ENCODE data around the gene ARL8A. TPM values are rescaled to one million over a fixed set of nuclear protein-coding genes. Genes with fewer than 3 reads are reported as not detected.

The ARL8A gene
- polyA plus RNA-seq, 1 donor (not counting 4 experiments of a cell fraction or from before 2014, with no cell fraction given) = 58.6 TPM

GRCh38 chr1:202131956-202132821, 12.3 kb downstream of the ARL8A start:
- H2AFZ ChIP-seq (ENCODE audit: control insufficient read depth, low read length) = no peak overlapping the region
- TF ChIP-seq EZH2 (IDR thresholded peaks at IDR 0.05; ENCODE audit: low read length) = no peak
- TF ChIP-seq CTCF (optimal IDR thresholded peaks at IDR 0.05 in 1 of 3, IDR thresholded peaks at IDR 0.05 in 1 of 3, conservative IDR thresholded peaks at IDR 0.05 in 1 of 3; ENCODE audit: extremely low read depth in 1 of 3, insufficient read depth in 2 of 3, low read length in 3 of 3) = no peak
- FAIRE-seq = peak; percentile 32
- no peaks in the 10 kb centered on the region for H3K9me3 ChIP-seq (ENCODE audit: control insufficient read depth, low read depth, low read length)
- H3K4me1 ChIP-seq (ENCODE audit: control insufficient read depth, extremely low read depth, insufficient read depth, low read length) = peaks cover 16% of the 10 kb centered on the region
- H3K9me1 ChIP-seq (ENCODE audit: control insufficient read depth, extremely low read depth, insufficient read depth, low read length) = no peaks in the 10 kb centered on the region
- H3K27me3 ChIP-seq (ENCODE audit: control insufficient read depth, extremely low read depth, insufficient read depth, low read length) = no peaks in the 10 kb centered on the region
- H3K36me3 ChIP-seq (ENCODE audit: control insufficient read depth in 2 of 2, extremely low read depth in 1 of 2, insufficient read depth in 2 of 2, low read length in 2 of 2) = peaks cover 16 to 29% of the 10 kb centered on the region in 2 experiments
- peak overlapping the region; percentile 37 for H3K4me2 ChIP-seq (ENCODE audit: control insufficient read depth, extremely low read depth, insufficient read depth, low read depth, low read length)
- dilution Hi-C loops (cut with MboI; ENCODE audit: extremely low pct_ligation_motif_present, low sequenced_read_pairs) = no loop called here
- peaks cover 16% of the 10 kb centered on the region for H4K20me1 ChIP-seq (ENCODE audit: control insufficient read depth, extremely low read depth, insufficient read depth, low read length)
- peaks cover 3% of the 10 kb centered on the region for H3K79me2 ChIP-seq (ENCODE audit: control insufficient read depth, insufficient read depth, low read length)
- no peak for DNase-seq (ENCODE audit: low read depth, low spot score)
- H3K4me3 ChIP-seq (ENCODE audit: control insufficient read depth in 2 of 3, extremely low read depth in 1 of 3, insufficient read depth in 2 of 3, low read depth in 1 of 3, low read length in 3 of 3) = no peak overlapping the region
- H3K27ac ChIP-seq (ENCODE audit: control insufficient read depth, insufficient read depth, low read length) = peak overlapping the region; percentile 20
- H3K9ac ChIP-seq (ENCODE audit: control insufficient read depth, extremely low read depth, insufficient read depth, low read length) = peak overlapping the region; percentile 33

GRCh38 chr1:202130816-202131522, 13.6 kb downstream of the ARL8A start:
- no peak for TF ChIP-seq EZH2 (IDR thresholded peaks at IDR 0.05; ENCODE audit: low read length)
- no peak for TF ChIP-seq CTCF (optimal IDR thresholded peaks at IDR 0.05 in 1 of 3, IDR thresholded peaks at IDR 0.05 in 1 of 3, conservative IDR thresholded peaks at IDR 0.05 in 1 of 3; ENCODE audit: extremely low read depth in 1 of 3, insufficient read depth in 2 of 3, low read length in 3 of 3)
- no peaks in the 10 kb centered on the region for H3K9me3 ChIP-seq (ENCODE audit: control insufficient read depth, low read depth, low read length)
- H3K4me1 ChIP-seq (ENCODE audit: control insufficient read depth, extremely low read depth, insufficient read depth, low read length) = peaks cover 16% of the 10 kb centered on the region
- no peak overlapping the region for H3K4me3 ChIP-seq (ENCODE audit: control insufficient read depth in 2 of 3, extremely low read depth in 1 of 3, insufficient read depth in 2 of 3, low read depth in 1 of 3, low read length in 3 of 3)
- H2AFZ ChIP-seq (ENCODE audit: control insufficient read depth, low read length) = no peak overlapping the region
- H3K27me3 ChIP-seq (ENCODE audit: control insufficient read depth, extremely low read depth, insufficient read depth, low read length) = no peaks in the 10 kb centered on the region
- dilution Hi-C loops (cut with MboI; ENCODE audit: extremely low pct_ligation_motif_present, low sequenced_read_pairs) = no loop called here
- FAIRE-seq (no peak), DNase-seq (ENCODE audit: low read depth, low spot score) (no peak)
- peaks cover 14 to 29% of the 10 kb centered on the region in 2 experiments for H3K36me3 ChIP-seq (ENCODE audit: control insufficient read depth in 2 of 2, extremely low read depth in 1 of 2, insufficient read depth in 2 of 2, low read length in 2 of 2)
- no peaks in the 10 kb centered on the region for H3K9me1 ChIP-seq (ENCODE audit: control insufficient read depth, extremely low read depth, insufficient read depth, low read length)
- H3K4me2 ChIP-seq (ENCODE audit: control insufficient read depth, extremely low read depth, insufficient read depth, low read depth, low read length) = no peak overlapping the region
- no peak overlapping the region for H3K9ac ChIP-seq (ENCODE audit: control insufficient read depth, extremely low read depth, insufficient read depth, low read length)
- H4K20me1 ChIP-seq (ENCODE audit: control insufficient read depth, extremely low read depth, insufficient read depth, low read length) = peaks cover 16% of the 10 kb centered on the region
- peaks cover 3% of the 10 kb centered on the region for H3K79me2 ChIP-seq (ENCODE audit: control insufficient read depth, insufficient read depth, low read length)
- no peak overlapping the region for H3K27ac ChIP-seq (ENCODE audit: control insufficient read depth, insufficient read depth, low read length)
